ENCODE measurements around the gene PTGES3L.

PTGES3L gene

GRCh38 chr17:43018008-43018853 is 38.4 kb upstream of the PTGES3L start:
- ATAC-seq (ENCODE audit: low read depth) = no peak
- H3K4me1 ChIP-seq (ENCODE audit: insufficient read depth, poor library complexity, severe bottlenecking) = no peaks in the 10 kb centered on the region
- DNase-seq (ENCODE audit: low spot score) = no peak

GRCh38 chr17:43016216-43016615 is 36.3 kb upstream of the PTGES3L start:
- Histone ChIP-seq H3K4me1 (ENCODE audit: insufficient read depth, poor library complexity, severe bottlenecking) (no peaks in the 10 kb centered on the region), H3K27me3 (ENCODE audit: insufficient read depth, poor library complexity, severe bottlenecking) (no peaks in the 10 kb centered on the region), H3K36me3 (ENCODE audit: low read depth) (peaks cover 25% of the 10 kb centered on the region), H3K27ac (ENCODE audit: poor library complexity, severe bottlenecking) (no peak overlapping the region), H3K9me3 (ENCODE audit: severe bottlenecking) (no peaks in the 10 kb centered on the region), H3K4me3 (ENCODE audit: severe bottlenecking) (no peak overlapping the region)
- no peak for TF ChIP-seq CTCF (IDR thresholded peaks at IDR 0.05; ENCODE audit: poor library complexity, severe bottlenecking)
- no peak for ATAC-seq (ENCODE audit: low read depth)
- DNase-seq (ENCODE audit: low spot score) = no peak

More at GRCh38 chr17:43018008-43018853, 38.4 kb upstream of the PTGES3L start:
- Histone ChIP-seq H3K27ac (ENCODE audit: poor library complexity, severe bottlenecking) (no peak overlapping the region), H3K36me3 (ENCODE audit: low read depth) (peaks cover 25% of the 10 kb centered on the region), H3K4me3 (ENCODE audit: severe bottlenecking) (no peak overlapping the region), H3K9me3 (ENCODE audit: severe bottlenecking) (no peaks in the 10 kb centered on the region), H3K27me3 (ENCODE audit: insufficient read depth, poor library complexity, severe bottlenecking) (no peaks in the 10 kb centered on the region)
- TF ChIP-seq CTCF (IDR thresholded peaks at IDR 0.05; ENCODE audit: poor library complexity, severe bottlenecking) = no peak

DNA sequence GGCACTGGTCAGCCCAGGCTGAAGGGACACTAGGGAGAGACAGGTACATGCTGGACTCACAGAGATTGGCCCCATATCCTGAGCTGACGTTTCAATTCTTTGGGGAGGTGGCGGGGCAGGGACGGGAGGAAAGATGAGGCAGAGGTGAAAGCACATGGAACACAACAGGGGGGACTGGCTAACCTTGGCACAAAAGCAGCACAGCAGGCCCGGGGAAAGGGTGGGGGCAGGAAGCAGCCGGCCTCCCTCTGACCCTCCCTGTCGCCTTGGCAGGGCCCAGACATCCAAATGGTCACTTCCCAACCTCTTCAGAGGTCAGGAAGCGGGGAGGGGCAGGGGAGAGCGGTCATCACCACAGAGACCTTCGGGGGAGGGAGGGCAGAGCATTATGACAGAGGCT is 35.7 kb upstream of the PTGES3L start:
- Histone ChIP-seq H3K27ac (ENCODE audit: poor library complexity, severe bottlenecking) (no peak overlapping the region), H3K36me3 (ENCODE audit: low read depth) (peaks cover 25% of the 10 kb centered on the region), H3K9me3 (ENCODE audit: severe bottlenecking) (no peaks in the 10 kb centered on the region), H3K27me3 (ENCODE audit: insufficient read depth, poor library complexity, severe bottlenecking) (no peaks in the 10 kb centered on the region), H3K4me1 (ENCODE audit: insufficient read depth, poor library complexity, severe bottlenecking) (no peaks in the 10 kb centered on the region), H3K4me3 (ENCODE audit: severe bottlenecking) (no peak overlapping the region)
- TF ChIP-seq CTCF (IDR thresholded peaks at IDR 0.05; ENCODE audit: poor library complexity, severe bottlenecking) = no peak
- ATAC-seq (ENCODE audit: low read depth) (no peak), DNase-seq (ENCODE audit: low spot score) (no peak)

GRCh38 chr17:43014649-43015542 is 35.0 kb upstream of the PTGES3L start:
- Histone ChIP-seq H3K27ac (ENCODE audit: poor library complexity, severe bottlenecking) (no peak overlapping the region), H3K27me3 (ENCODE audit: insufficient read depth, poor library complexity, severe bottlenecking) (no peaks in the 10 kb centered on the region), H3K36me3 (ENCODE audit: low read depth) (peaks cover 25% of the 10 kb centered on the region), H3K4me3 (ENCODE audit: severe bottlenecking) (no peak overlapping the region), H3K9me3 (ENCODE audit: severe bottlenecking) (no peaks in the 10 kb centered on the region), H3K4me1 (ENCODE audit: insufficient read depth, poor library complexity, severe bottlenecking) (no peaks in the 10 kb centered on the region)
- TF ChIP-seq CTCF (IDR thresholded peaks at IDR 0.05; ENCODE audit: poor library complexity, severe bottlenecking) = no peak
- ATAC-seq (ENCODE audit: low read depth) = no peak; the same call in 2 of the 3 replicates
- no peak for DNase-seq (ENCODE audit: low spot score)
